Parathyroid adenoma (tissue), 2 donors: ENCODE results near the gene CD300A.

ENCODE experiments used
- H2AFZ ChIP-seq: fragments of 300-600 bp; sonication (generic); one replicate; pipeline ENCODE4 v1.7.0; 2017; ENCODE audit warnings: antibody characterized with exemption, mild to moderate bottlenecking
- H3K27ac ChIP-seq: fragments of 300-600 bp; sonication (generic); one replicate; pipeline ENCODE4 v1.7.0; 2017
- H3K27me3 ChIP-seq: fragments of 300-600 bp; sonication (generic); one replicate; pipeline ENCODE4 v1.7.0; 2017; ENCODE audit warnings: low read length; ENCODE audit not compliant: control insufficient read depth, insufficient read depth
- H3K36me3 ChIP-seq: fragments of 300-600 bp; sonication (generic); one replicate; pipeline ENCODE4 v1.7.0; 2017; ENCODE audit warnings: low read length; ENCODE audit not compliant: control insufficient read depth, insufficient read depth
- H3K4me1 ChIP-seq: fragments of 300-600 bp; sonication (generic); one replicate; pipeline ENCODE4 v1.7.0; 2017; ENCODE audit warnings: control low read depth
- H3K4me2 ChIP-seq: fragments of 300-600 bp; sonication (generic); one replicate; pipeline ENCODE4 v1.7.0; 2017; ENCODE audit warnings: low read length
- H3K4me3 ChIP-seq: fragments of 300-600 bp; sonication (generic); one replicate; pipeline ENCODE4 v1.7.0; 2017; ENCODE audit warnings: low read depth, low read length
- H3K79me2 ChIP-seq: fragments of 300-600 bp; sonication (generic); one replicate; pipeline ENCODE4 v1.7.0; 2017; ENCODE audit warnings: control low read depth
- H3K9ac ChIP-seq: fragments of 300-600 bp; sonication (generic); one replicate; pipeline ENCODE4 v1.7.0; 2017; ENCODE audit warnings: mild to moderate bottlenecking
- H3K9me3 ChIP-seq: fragments of 300-600 bp; sonication (generic); one replicate; pipeline ENCODE4 v1.7.0; 2017; ENCODE audit warnings: low read length; ENCODE audit not compliant: control insufficient read depth
- CTCF ChIP-seq: fragments of 300-600 bp; sonication (generic); IDR thresholded peaks from one replicate; pipeline ENCODE4 v1.7.0; 2017; ENCODE audit warnings: antibody characterized with exemption, mild to moderate bottlenecking
- donor health status: primary hyperparathyroidism.

The CD300A gene

GRCh38 chr17:74432424-74432690 lies 34.1 kb upstream of the CD300A start:
- Histone ChIP-seq H3K27me3 (no peaks in the 10 kb centered on the region), H3K4me2 (peak overlapping the region; percentile 82), H3K4me1 (peaks cover 27% of the 10 kb centered on the region), H3K9me3 (no peaks in the 10 kb centered on the region), H3K9ac (no peak overlapping the region), H3K4me3 (peak overlapping the region; percentile 94), H3K36me3 (no peaks in the 10 kb centered on the region), H3K27ac (peak overlapping the region; percentile 99), H2AFZ (no peak overlapping the region), H3K79me2 (peaks cover 21% of the 10 kb centered on the region)
- no peak for TF ChIP-seq CTCF

- Histone ChIP-seq H3K9me3 (no peaks in the 10 kb centered on the region), H3K4me2 (peak overlapping the region; percentile 82), H2AFZ (no peak overlapping the region), H3K4me1 (peaks cover 22% of the 10 kb centered on the region), H3K36me3 (no peaks in the 10 kb centered on the region), H3K27ac (peak overlapping the region; percentile 57), H3K27me3 (no peaks in the 10 kb centered on the region), H3K79me2 (peaks cover 21% of the 10 kb centered on the region), H3K9ac (no peak overlapping the region), H3K4me3 (peak overlapping the region; percentile 94)
- TF ChIP-seq CTCF, result no peak
Measured at GRCh38 chr17:74432766-74433391, 33.6 kb upstream of the CD300A start.

- Histone ChIP-seq H3K9me3 (no peaks in the 10 kb centered on the region), H3K27me3 (no peaks in the 10 kb centered on the region), H3K4me3 (peak overlapping the region; percentile 94), H3K9ac (no peak overlapping the region), H3K4me1 (peaks cover 17% of the 10 kb centered on the region), H3K36me3 (no peaks in the 10 kb centered on the region), H3K27ac (peak overlapping the region; percentile 57), H3K4me2 (peak overlapping the region; percentile 82), H2AFZ (no peak overlapping the region), H3K79me2 (peaks cover 21% of the 10 kb centered on the region)
- no peak for TF ChIP-seq CTCF
Measured at GRCh38 chr17:74433421-74434121, 32.9 kb upstream of the CD300A start.

- Histone ChIP-seq H3K27ac (no peak overlapping the region), H3K27me3 (no peaks in the 10 kb centered on the region), H2AFZ (no peak overlapping the region), H3K9ac (no peak overlapping the region), H3K79me2 (peaks cover 21% of the 10 kb centered on the region), H3K4me2 (no peak overlapping the region), H3K36me3 (no peaks in the 10 kb centered on the region), H3K4me3 (no peak overlapping the region), H3K4me1 (peaks cover 8% of the 10 kb centered on the region), H3K9me3 (no peaks in the 10 kb centered on the region)
- TF ChIP-seq CTCF, result no peak
Measured at GRCh38 chr17:74435775-74436359, 30.6 kb upstream of the CD300A start.
